Measurements from ENCODE around the gene LCNL1.

LCNL1 gene

DNA sequence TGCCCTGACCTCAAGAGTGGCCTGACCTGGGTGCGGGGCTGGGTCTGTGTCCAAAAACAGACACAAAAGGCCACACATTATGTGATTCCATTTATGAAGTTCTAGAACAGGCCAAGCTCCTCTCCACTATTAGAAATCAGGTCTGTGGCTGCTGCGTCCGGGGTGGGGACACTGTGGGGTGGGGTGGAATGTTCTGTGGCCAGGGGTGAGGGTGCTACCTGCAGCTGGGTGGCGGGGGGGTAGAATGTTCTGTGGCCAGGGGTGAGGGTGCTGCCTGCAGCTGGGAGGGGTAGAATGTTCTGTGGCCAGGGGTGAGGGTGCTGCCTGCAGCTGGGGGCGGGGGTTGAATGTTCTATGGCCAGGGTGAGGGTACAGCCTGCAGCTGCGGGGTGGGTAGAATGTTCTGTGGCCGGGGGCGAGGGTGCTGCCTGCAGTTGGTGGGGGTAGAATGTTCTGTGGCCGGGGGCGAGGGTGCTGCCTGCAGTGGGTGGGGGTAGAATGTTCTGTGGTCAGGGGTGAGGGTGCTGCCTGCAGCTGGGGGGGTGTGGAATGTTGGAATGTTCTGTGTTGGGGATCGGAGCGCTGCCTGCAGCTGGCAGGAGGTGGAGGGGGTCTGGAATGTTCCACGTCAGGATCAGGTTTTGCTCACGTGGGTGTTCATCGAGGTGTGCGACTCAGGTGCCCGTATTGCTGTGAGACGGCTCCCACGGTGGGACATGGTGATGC is 22.4 kb upstream of the LCNL1 start:
- DNase-seq (ENCODE audit: low read depth): no peak

DNA sequence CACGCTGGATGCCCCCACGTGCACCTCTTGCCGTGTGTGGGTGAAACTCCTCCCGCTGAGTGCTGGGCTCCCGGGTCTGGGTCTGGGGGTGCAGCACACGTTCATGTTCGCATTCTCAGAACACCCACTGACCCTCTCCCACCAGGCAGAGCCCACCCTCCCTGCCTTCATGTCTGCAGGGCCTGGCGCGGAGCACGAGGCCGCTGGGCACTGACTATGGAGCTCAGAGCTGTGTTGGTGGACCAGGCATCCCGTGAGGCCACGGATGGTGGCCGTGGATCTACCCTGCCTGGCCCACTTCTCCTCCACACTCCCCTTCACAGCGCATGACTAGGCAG is 21.9 kb upstream of the LCNL1 start:
- DNase-seq (ENCODE audit: low read depth): no peak

DNA sequence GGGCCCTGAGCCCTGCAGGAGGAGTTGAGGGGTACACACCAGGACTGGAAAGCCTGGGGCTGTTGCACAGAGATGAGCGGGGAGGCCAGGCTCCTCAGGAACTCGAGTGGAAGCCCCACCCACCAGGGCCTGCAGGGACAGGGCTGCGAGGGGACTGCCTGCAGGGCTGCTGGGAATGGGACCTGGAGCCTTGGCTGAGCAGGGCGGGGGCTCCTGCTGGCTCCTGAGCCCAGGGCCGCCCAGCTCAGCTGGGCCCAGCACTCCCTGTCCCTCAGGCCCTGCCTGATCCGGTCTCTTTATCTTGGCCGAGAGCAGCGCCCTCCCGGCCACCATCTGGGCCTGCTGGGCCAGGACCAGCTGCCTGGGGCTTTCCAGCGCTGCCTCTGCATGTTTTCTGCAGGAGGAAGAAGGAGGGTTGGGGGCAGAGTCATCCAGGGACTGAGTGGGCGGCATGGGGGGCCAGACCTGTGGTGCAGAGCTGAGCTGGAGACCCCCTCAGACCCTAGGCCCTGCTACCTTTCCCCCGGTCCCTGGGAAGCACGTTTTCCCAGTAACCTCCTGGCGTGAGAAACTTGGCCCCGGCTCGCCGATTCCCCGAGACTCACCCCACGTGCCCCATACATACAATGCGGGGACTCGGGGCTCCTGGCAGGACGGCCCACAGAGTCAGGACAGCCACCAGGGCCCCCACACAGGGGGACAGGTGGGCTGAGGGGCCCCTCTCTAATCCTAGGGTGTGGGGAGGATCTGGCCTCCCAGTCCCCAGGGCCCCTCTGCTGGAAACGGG is 21.3 kb upstream of the LCNL1 start:
- no peak for DNase-seq (ENCODE audit: low read depth)

DNA sequence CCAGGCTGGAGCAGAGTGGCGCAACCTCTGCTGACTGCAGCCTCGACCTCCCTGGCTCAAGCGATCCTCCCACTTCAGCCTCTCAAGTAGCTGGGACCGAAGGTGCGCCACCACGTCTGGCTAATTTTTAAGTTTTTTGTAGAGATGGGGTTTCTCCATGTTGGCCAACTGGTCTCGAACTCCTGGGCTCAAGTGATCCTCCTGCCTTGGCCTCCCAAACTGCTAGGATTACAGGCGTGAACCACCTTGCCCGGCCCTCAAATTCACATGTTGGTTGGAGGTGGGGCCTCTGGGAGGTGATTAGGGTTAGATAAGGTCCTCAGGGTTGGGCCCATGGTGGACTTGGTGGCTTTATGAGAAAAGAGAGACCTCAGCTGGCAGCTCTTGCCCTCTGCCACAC is 20.6 kb upstream of the LCNL1 start:
- DNase-seq (ENCODE audit: low read depth): no peak

DNA sequence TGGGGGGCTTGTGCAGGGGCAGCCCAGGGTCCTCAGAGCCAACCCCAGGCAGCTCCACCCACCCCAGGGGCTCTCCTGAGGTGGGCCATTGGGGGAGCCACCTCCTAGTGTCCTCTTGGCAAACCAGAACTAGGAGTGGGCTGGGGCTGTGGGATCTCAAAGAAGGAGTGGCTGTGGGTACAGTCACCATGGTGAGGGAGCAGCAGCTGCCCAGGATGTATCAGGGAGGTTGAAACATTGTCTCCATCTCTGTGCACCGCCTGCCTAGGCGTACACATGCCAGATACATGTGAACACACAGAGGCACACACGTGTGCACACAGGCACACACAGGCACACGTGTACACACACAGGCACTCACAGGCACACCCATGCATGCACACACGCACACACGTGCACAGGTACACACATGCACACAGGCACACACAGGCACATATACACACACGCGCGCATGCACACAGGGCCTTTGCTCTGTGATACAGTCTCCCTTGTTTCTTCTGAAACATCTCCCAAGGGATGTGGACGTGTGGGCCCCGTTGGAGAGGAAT is 20.0 kb upstream of the LCNL1 start:
- no peak for DNase-seq (ENCODE audit: low read depth)

DNA sequence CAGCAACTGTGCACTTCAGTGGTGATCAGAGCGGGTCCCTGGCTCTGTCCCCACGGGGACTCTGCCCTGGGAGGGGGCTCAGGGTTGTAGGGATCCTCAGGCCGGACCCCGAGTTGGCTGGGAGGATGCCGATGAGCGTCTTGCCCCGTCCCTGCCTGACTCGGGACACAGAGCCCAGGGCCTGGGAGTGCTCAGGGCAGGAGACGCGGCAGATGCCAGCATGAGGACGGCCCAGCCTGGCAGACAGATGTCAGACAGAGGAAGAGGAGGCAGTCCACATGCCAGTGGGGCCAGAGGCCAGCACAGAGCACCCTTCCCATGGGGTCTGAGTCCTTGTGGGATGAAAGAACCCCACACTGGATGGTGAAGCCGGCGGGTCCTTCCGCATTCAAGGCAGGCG is 19.5 kb upstream of the LCNL1 start:
- DNase-seq (ENCODE audit: low read depth): no peak

DNA sequence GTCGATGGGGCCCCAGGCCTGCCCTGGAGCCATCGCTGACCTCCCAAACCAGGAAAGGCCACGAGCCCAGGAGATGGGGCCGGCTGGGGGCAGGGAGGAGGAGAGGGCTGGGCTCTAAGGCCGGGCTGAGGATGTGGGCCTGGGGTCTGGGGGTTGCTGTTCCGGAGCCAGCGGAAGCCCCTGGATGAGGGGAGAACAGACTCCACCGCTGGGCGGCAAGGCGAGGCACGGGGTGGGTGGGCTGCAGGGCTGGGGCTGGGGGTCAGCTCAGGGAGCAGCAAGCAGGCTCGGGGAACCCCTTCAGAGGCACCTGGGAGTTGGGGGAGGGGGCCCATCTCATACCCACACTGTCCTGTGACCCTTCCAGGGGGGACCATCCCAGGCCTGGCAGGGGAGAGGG is 19.0 kb upstream of the LCNL1 start:
- DNase-seq (ENCODE audit: low read depth): no peak

DNA sequence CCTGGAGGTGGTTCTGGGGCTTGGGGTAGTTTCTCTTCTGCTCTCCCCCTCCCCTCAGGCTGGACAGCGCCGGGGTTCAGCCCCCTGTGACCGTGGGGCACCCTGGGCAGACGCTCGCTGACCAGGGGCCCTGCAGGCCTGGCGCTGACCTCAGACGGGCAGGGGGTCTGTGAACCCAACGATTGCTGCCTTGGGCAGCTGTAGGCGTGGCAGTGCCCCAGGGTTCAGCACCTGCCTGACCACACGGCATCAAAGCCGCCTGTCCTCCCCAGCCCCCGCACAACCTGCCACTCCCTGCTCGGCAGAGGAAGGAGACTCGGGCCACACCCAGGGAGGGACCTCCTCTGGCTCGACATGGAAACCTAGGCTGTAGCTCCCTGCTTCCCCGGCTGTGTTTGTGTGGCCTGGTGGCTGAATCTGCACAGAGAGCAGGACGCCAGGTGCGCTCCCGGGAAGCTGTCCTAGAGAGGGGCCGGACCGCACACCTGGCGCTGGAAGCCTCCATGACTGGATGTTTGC is 18.6 kb upstream of the LCNL1 start:
- no peak for DNase-seq (ENCODE audit: low read depth)

DNA sequence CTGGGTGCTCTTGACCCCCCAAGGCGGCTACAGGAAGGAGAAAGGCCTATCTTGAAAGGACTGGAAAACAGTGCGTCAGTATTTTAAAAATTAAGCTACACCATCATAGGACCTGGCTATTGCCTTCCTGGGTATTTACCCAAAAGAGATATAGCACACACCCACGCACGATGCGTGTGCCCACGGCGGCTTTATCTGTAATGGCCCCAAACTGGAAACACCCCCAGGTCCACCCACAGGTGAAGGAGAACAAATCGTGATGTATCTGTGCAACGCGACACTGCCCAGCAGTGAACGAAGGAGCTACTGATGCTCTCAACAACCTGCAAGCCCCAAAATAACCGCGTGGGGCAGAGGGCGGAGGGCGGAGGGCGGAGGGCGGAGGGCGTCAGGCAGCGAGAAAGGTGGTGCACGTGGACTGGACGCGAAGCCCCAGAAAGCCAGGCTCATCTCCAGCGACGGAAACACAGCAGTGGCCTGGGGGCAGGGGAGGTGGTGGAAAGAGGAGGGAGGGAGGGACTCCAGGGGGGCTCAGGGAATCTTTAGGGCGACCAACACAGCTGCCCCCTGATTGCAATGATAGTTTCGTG is 17.9 kb upstream of the LCNL1 start:
- DNase-seq (ENCODE audit: low read depth): no peak

DNA sequence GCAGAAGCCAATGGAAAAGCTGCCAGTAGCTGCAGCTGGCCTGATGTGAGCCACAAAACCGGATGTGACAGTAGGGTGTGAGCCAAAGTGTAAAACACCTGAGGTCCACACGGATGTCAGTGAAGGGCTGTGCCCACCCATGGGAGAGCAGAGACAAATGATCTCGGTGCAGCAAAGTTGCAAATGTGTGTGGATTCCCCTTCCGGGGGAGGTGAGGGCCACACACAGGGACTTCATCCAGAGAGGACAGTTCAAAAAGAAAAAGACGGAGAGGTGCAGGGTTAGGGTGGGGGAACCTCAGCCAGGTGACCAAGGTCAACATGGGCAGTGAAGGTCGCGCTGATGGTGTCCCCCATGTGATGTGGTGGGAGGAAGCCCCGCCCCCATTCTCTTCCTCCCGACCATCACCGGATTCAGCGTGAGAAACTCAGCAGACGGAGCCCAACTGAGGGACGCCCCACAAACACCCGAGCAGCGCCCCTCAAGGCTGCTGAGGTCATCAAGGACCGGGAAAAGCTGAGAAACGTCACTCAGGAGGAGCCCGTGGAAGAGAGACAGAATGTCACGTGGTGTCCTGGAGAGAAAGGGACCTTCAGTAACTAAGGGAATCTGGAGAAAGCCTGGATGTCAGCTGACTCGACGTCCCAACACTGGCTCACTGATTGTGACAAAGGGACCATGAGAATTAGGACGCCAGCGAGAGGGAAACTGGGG is 16.9 kb upstream of the LCNL1 start:
- DNase-seq (ENCODE audit: low read depth): no peak

DNA sequence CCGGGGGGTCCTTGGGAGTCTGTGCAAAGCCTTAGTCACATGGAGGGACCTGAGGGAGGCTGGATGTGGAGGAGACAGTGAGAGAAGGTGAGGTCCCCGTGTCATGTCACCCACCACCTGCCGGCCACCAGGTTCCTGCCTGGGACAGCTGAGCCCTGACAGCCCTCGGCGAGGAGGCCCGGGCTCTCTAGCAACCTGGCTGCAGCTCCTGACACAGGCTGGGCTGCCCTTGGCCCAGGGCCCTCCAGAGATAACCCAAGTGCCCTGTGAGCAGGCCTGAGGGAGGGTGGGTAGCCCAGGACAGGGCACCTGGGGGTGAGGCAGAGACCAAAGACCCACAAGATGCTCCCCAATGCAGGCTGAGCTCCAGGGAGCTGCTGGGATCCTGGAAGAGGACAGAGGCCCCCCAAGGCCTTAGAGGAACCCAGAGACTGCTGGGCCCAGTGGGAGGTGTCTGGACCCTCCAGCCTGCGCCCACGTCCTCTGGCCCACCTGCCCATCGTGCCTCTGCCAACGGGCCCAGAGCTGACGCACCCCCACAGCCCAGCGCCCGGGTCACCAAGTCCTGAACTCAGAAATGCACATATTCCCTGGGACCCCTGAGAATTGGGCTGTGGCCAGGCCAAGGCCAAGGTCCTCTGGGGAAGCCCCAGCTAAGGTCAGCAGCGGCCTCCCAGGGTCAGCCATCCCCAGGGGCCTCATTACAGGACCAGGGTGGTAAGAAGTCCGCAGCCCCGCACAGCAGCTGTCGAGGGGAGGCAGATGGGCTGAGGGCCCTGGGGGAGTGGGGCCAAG is 14.3 kb upstream of the LCNL1 start:
- DNase-seq (ENCODE audit: low read depth): no peak

DNA sequence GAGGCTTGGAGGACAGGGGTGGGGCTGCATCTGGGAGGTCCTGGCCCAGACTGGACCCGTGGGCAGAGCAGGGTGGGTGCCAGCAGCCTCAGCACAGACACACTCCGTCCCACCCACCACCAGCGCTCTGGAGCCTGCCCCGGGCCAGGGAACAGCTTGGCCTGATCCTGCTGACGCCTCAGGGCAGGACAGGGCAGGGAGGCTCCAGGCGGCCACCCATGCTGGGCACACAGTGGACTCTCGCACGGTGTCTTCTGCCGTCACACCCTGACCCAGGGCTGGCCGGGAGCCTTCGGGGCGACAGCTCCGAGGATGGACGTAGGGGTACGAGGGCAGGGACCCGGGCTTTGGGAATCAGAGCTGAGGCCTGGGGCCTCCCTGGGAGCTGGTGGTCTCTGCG is 13.6 kb upstream of the LCNL1 start:
- no peak for DNase-seq (ENCODE audit: low read depth)

DNA sequence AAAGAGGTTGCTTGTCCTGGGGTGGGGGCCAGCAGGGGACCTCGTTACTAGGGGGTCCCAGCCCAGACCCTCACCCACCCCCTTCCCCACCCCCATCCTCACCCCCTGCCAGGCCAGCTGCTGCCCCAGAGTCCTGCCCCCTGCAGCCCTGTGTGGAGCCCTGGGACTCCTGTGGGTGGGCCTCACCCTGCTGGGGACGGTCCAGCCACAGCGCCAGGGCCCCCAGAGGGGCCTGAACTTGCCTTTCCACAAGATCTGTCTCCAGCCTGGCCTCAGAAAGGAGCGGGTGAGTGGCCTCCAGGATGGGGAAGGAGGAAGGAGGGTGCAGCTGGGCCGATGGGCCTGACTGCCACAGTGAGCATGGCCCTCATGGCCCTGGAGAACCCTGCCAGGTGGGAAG is 13.0 kb upstream of the LCNL1 start:
- DNase-seq (ENCODE audit: low read depth): no peak

DNA sequence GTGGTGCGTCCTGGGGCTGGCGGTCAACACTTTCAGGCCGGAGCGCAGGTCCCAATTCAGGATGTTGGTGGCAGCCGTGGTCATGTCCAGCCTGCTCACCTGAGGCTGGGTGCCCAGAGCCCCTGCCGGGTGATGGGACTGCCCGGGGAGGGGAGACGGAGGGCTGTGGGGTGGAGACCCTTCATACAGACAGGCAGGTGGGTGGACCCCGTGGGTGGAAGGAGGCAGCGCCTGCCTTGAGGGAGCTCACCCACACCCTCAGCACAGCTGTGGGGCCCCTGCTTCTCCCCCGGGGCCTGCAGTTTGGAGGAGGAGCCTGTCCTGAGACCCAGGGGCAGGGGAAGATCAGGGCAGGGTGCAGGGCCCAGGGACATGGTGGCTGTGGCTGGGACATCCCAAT is 12.4 kb upstream of the LCNL1 start:
- DNase-seq (ENCODE audit: low read depth): no peak

DNA sequence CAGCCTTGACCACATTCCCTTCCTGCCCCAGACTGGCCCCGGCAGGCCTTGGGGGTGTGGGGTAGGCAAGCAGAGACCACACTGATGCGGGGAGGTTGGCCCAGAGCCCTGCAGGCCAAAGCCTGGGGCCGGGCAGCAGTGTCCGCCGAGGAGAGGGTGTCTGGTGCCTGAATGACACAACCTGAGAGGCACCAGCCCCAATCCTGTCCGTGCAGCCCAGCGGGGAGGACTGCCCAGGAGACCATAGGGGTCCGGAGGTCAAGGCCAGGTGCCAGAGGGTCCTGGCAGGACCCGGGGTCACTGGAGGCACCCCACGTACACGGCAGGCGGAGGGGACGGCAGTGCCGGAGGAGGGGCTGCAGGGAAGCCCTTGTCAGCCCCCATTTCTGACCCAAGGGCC is 11.0 kb upstream of the LCNL1 start:
- DNase-seq (ENCODE audit: low read depth): no peak

DNA sequence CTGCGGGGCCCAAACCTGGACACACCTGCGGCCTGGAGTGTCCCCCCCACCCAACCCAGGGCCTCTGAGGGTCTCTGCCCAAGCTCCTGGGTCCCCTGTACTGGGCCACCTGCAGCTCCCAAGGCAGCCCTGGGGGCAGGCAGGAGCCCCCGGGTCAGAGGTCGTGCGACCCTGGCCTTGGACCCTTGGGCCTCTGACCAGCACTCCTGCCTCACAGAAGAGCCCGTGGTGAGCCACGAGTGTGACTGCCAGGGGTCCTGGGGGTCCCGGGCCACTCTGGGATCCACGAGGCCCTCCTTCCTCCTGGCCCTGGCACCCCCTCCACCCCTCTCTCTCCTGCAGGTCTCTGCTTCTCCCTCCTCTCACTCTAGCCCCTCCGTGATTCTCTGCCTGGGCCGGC is 10.5 kb upstream of the LCNL1 start:
- no peak for DNase-seq (ENCODE audit: low read depth)

DNA sequence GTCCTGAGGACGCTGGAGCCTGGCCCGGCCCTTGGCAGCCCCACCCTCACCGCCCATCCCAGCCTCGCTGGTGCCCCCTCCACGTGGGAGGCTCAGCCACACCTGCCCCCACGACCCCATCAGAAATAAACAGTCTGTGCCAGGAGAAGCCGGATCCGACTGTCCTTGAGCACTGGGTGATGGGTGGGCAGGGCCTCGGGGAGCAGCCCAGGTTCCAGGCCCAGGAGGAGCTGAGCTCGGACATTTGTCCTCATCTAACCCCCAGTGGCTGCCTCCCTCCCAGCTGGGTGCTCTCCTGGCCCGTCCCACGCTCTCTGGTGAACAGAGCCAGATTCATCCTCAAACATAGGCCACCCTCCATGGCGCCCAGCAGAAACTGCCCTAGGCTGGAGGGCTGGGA is 10.1 kb upstream of the LCNL1 start:
- DNase-seq (ENCODE audit: low read depth): no peak

DNA sequence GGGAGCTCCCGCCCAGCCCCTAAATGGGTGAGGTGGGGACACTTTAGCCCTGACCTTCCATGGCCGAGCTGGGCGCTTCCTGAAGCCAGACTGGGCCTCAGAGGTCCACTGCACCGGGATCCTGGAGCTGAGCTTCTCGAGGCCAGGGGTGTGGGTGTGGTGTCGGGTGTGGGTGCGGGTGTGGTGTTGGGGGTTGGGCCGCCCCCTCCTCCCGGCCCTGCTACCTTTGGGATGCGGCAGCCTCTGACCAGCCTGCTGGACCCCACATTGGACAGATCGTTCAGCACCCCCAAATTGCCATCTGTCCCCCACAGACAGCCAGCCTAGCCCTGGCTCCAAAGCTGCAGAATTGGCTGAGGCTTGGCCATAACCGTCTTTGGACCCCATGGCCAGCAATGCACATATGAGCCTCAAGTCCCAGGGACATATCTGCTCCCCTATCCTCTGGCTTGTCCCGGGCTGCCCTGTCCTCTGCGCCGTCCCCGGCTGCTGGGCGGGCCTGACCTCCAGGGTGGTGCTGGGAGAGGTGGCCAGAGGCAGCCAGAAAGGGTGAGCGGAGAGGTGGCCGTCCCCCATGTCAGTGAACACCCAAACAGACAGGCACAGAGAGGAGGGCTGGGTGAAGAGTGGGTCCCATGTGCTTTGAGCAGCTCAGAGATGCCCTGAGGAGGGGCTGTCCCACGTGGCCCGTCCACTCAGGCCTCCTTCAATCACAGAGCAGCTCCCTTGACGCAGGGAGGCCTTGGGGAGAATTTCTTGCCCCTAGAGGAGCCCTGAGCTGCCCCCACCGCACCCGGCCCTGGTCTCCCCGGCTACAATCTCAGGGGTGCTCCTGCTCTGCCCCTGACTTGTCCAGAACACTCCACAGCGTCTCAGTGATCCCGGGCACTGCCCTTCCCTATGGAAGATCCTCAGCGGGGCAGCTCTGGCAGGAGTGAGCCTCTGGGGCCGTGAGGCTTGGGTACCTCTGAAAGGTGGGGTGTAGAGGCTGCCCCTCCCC is 8.9 kb upstream of the LCNL1 start:
- no peak for DNase-seq (ENCODE audit: low read depth)

DNA sequence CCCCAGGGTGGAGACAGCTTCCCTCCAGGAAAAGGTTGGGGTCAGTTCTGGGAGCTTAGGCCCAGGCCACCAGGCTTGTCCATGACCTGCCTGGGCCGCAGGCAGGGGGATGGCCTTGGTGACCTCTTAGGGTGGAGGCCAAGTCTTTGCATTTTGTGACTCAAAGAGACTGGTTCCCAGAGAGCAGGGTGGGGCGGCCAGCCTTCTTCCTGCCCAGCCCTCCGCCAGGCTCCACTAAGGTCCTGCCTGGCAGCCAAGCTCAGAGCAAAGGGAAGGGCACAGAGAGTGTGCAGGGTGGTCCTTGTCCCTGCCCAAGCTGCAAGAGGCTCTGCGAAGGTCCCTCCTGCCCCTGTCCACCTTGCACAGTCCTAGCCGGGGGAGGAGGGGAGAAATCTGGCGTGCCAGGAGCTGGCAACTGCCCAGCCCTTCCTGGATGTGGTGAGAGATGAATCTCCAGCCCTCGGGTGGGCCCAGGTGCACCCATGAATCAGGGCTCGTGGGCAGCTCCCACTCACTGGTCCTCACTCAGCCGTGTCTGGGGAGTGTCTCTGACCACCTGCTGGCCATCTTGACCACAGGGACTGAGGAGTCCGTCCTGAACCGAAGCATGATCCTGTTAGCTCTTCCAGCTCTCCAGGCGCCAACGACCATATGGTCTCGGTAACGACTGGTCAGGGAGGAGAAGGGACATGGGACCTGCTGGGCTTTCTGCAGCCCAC is 7.8 kb upstream of the LCNL1 start:
- DNase-seq (ENCODE audit: low read depth): no peak

DNA sequence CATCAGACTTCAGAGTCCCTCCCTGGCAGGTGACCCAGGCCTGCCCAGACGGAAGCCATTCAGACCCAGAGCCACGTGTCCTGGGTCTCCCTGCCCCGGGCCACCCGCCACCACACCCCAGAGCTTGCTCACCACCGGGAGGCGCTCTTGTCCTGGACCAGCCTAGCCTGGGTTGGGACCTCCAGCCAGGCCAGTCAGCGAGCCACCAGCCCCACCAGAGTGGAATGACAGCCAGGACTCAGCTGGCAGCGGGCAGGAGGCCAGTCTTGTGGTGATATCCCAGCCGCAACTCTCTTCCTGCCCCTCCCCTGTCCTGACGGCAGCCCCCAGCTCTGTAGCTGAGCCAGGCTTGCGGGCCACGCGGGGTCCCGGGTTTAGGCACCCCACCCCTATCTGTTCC is 7.1 kb upstream of the LCNL1 start:
- no peak for DNase-seq (ENCODE audit: low read depth)

All from stimulated activated CD8-positive, alpha-beta memory T cell treated with anti-CD3 and anti-CD28 coated beads, Interleukin-7, amount 100 ng/mL, for 24 hours (primary cell).